ENCODE measurements around the gene CRYGS.
"Not testable (repeated sequence)": the region's sequence is repeated elsewhere in the genome, so short reads cannot be mapped to it uniquely, and the experiment has no call there.

Gene CRYGS

GRCh38 chr3:186551387-186551786, 7.2 kb upstream of the CRYGS start:
- no peak for FAIRE-seq

GRCh38 chr3:186549497-186549896, 5.3 kb upstream of the CRYGS start:
- no peak for FAIRE-seq

- FAIRE-seq: no peak
Measured at GRCh38 chr3:186540835-186541226, 3.3 kb downstream of the CRYGS start.

GRCh38 chr3:186540221-186540834, 3.9 kb downstream of the CRYGS start:
- FAIRE-seq: peak; percentile 95

- FAIRE-seq: no peak
Measured at GRCh38 chr3:186538779-186539178, 5.4 kb downstream of the CRYGS start.

- no peak for FAIRE-seq
Measured at GRCh38 chr3:186536883-186537844, 7.0 kb downstream of the CRYGS start.

- no peak for FAIRE-seq
Measured at GRCh38 chr3:186534113-186534669, 10.0 kb downstream of the CRYGS start.

- no peak for FAIRE-seq
Measured at GRCh38 chr3:186532598-186533072, 11.5 kb downstream of the CRYGS start.

GRCh38 chr3:186531694-186532093, 12.5 kb downstream of the CRYGS start:
- FAIRE-seq: not testable (repeated sequence)

- no peak for FAIRE-seq
Measured at GRCh38 chr3:186530415-186530814, 13.8 kb downstream of the CRYGS start.

- FAIRE-seq: no peak
Measured at GRCh38 chr3:186529201-186529999, 14.8 kb downstream of the CRYGS start.

GRCh38 chr3:186526256-186526606, 17.9 kb downstream of the CRYGS start:
- no peak for FAIRE-seq

- FAIRE-seq: no peak
Measured at GRCh38 chr3:186525369-186526255, 18.6 kb downstream of the CRYGS start.

GRCh38 chr3:186524616-186525015, 19.6 kb downstream of the CRYGS start:
- FAIRE-seq: no peak

GRCh38 chr3:186523434-186523833, 20.7 kb downstream of the CRYGS start:
- FAIRE-seq: no peak

- no peak for FAIRE-seq
Measured at GRCh38 chr3:186523022-186523421, 21.2 kb downstream of the CRYGS start.

- no peak for FAIRE-seq
Measured at GRCh38 chr3:186520957-186521842, 23.0 kb downstream of the CRYGS start.

GRCh38 chr3:186520431-186520830, 23.7 kb downstream of the CRYGS start:
- FAIRE-seq: no peak

GRCh38 chr3:186519021-186519658, 25.0 kb downstream of the CRYGS start:
- no peak for FAIRE-seq

- FAIRE-seq: no peak
Measured at GRCh38 chr3:186517218-186517617, 27.0 kb downstream of the CRYGS start.
